ENCODE measurements around the gene AQP1. TPM values are rescaled to one million over a fixed set of nuclear protein-coding genes. Genes with fewer than 3 reads are reported as not detected.
A peak's percentile ranks its signal among the peaks of the same experiment; 100 is the strongest.

Gene AQP1
- total RNA-seq, 1 donor from 2014 or later: 236 TPM

DNA sequence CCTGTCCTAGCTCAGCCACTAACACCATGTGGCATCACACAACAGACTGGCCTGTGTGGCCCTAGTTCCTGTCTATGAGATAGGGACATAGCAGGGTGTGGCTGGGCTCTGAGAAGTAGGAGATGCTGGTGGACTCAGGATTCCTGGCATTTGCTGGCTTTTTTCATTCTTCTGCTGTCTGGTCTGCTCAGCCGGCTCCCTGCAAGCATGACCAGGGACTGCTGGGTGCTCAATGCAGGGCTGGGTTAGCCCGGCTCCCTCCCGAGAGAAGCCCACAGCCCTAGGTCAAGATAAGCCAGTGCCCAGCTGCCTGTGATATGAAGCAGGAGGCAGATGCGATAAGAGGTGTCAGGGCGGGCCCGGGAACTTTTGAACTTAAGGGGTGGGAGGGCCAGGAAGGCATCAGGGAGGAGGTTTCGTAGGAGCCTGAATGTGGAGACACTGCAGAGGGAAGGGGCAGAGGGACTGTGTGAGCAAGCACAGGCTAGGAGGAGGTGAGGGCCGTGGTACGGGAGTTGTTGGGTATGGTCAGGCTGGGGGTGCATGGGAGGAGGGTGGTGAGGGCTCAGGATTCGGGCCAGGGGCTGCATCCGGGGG is 3.5 kb downstream of the AQP1 start:
- DNase-seq (no peak), ATAC-seq (ENCODE audit: poor library complexity) (peak; percentile 29)
- intact Hi-C loops (cut with DNase I): no loop called here

DNA sequence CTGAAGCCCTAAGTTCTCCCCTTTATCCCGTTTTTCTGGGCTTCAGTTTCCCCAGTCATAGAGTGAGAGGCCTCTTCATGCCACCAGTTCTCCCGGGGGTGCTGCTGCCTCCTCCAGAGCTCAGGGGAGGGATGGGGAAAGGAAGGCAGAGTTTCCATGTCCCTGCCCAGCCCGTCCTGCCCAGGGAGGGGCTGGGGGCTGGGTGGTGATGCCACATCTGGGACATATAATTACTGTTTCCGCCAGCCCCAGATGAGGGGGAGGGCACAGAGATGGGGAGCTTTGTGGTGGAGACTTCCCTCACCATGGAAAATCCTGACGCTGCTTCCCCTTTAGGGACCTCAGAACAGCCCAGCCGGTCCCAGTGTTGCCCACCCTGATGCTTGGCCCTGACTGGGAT is 4.1 kb downstream of the AQP1 start:
- peak; percentile 29 for DNase-seq
- no peak for ATAC-seq (ENCODE audit: poor library complexity)
- intact Hi-C loops (cut with DNase I): no loop called here

DNA sequence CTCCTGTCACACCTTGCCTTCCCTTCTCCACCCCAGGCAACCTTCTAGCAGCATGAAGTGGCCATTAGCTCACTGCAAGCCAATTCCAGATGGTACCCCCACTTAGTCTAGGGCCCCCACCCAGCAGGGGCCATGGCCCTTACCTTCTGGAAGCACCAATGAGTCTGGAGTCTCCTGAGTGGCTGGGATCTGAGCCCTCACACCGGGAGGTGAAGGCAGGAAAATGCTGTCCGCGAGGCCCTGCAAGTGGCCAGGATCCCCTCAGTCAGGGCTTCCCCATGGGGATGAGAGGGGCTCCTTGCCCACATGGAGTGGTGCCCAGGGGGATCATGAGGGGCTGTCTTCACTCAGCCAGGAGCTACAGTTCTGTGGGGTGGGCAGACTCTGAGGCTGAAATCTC is 4.6 kb downstream of the AQP1 start:
- ATAC-seq (ENCODE audit: poor library complexity) (no peak), DNase-seq (no peak)
- intact Hi-C loops (cut with DNase I): no loop called here

DNA sequence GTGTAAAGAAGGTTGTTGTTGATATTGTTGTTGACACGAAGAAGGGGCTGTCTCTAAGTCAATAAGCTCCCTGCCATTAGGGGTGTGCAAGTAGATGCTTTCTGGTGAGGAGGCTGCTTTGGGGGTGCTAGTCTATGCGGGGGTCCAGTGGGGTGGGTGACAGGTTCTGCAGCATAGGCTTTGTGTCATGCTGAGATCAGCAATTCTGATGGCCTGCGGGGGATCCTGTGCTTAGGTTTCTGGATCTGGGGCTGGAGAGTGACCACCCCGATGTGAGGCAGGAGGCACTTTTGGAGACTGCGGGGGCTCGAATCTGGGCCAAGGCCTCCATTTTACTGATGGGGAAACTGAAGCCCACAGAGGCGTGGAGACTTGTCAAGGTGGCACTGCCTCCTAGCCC is 5.1 kb downstream of the AQP1 start:
- no peak for ATAC-seq (ENCODE audit: poor library complexity)
- intact Hi-C loops (cut with DNase I): no loop called here
- DNase-seq: peak; percentile 22

DNA sequence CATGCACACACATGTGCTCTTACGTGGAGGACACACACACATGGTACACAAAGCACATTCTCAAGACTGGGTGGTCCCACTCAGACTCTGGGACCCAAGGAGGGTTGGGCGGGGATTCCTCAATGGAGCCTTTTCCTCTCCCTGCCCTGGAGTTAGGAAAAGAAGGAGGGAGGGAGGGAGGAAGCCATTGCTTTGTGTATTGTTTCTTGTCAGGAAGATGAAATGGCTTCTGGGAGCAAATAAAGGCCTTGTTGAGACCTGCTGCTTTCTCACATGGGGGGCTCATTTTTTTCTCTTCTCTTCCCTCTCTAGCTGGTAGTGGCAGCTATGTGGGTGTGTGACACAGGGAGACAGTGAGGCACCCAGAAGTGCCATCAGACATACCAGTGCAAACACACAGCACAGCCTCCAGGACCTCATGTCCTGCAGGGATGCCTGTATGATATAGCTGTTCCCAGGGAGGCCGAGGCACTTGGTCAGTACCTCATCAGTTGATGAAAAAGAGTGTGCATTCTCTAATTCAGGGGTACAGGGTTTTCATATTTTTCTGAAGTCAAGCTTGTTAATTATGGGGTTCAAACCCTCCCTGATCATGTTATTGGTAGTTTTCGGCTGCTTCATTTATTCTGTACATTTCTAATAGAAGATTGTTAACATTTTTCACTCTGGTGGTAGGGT is 5.7 kb downstream of the AQP1 start:
- DNase-seq: peak; percentile 9
- intact Hi-C loops (cut with DNase I): no loop called here
- no peak for ATAC-seq (ENCODE audit: poor library complexity)

DNA sequence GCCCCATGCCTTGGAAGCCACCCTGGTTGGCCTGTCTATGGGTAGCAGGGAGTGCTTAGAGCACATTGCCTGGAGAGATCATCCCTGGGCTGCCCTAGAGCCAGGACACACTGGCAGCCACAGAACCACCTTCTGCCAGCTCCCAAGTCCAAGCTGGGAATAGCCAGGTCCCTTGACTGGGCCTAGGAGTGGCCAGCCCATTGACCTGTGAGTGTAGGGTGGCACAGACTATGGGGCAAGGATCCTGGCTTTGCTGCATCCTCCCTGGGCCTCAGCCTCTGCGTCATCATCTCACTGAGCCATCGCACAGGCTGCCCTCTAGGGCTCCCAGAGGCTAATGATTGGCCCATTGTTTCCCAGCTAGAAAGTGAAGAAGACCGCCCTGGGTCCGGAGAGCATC is 7.0 kb downstream of the AQP1 start:
- intact Hi-C loops (cut with DNase I): no loop called here
- DNase-seq: peak; percentile 38
- no peak for ATAC-seq (ENCODE audit: poor library complexity)

DNA sequence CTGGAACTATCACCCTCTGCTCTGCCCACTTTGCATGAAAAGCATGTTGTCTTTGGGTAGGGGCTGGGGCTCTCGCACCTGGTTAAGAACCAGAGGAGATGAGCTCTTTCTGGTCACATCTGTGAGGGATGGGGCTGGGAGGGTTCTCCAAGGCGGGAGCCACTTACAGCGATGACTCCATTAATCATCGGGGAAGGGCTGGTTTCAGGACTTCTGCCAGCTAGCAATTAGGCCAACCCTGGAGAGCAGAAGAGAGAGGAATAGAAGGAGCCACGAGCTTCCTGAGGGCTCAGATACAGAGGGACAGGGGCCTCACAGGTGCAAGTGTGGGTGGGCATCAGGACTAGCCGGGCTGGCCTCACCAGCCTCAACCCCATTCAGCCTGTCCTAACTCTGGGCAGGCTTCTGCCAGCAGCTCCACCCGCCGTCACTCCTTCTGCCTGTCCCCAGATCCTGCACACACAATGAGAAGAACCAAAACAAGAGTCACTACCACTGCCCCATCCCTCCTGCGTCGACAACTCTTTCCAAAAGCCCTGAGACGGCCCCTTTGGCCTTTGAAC is 8.4 kb downstream of the AQP1 start:
- DNase-seq: peak; percentile 45
- ATAC-seq (ENCODE audit: poor library complexity): peak; percentile 9
- intact Hi-C loops (cut with DNase I): no loop called here

DNA sequence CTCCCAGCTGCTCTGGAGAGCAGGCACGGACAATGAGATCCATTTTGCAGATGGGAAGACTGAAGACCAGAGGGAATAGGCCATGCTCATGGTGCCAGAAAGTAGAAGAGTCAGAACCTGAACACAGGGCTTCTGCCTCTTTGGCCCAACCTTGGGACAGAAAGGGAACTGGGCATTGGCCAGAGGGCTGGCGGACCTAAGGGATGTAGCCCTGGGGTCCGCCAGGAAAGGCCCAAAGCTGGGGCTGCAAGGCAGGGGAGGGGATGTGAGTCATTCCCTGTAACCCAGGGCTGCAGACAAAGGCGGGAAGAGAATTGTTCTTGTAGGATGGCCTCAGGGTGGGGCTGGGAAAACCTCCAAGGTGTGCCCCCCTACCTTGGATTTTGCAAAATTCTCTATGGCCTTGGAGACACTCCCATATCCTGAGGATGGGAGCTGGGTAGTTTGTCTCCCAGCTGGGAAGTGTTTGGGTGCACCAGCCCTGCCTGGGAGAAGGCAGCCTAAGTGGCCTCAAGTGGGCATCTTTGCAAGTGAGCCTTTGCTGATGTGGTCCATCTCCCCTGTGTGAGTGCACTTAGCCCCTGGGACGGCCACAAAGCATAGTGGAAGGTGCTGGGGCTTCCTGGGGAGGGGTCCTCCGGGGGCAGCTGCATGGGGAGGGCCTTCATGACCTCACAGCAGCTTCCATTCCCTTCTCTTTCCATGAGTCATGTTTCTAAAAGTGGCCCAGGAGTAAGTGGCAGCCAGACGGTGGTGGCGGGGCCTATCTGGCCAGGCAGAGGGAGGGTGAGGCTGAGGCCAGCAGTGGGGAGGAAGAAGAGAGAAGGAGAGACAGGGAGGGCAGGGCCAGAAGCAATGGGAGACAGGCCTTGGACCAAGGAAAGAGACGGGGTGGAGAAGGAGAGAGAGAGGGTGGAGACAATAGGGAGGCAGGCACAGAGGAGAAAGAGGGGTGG is 9.2 kb downstream of the AQP1 start:
- intact Hi-C loops (cut with DNase I): no loop called here
- ATAC-seq (ENCODE audit: poor library complexity): peak; percentile 82
- DNase-seq: peak; percentile 80

DNA sequence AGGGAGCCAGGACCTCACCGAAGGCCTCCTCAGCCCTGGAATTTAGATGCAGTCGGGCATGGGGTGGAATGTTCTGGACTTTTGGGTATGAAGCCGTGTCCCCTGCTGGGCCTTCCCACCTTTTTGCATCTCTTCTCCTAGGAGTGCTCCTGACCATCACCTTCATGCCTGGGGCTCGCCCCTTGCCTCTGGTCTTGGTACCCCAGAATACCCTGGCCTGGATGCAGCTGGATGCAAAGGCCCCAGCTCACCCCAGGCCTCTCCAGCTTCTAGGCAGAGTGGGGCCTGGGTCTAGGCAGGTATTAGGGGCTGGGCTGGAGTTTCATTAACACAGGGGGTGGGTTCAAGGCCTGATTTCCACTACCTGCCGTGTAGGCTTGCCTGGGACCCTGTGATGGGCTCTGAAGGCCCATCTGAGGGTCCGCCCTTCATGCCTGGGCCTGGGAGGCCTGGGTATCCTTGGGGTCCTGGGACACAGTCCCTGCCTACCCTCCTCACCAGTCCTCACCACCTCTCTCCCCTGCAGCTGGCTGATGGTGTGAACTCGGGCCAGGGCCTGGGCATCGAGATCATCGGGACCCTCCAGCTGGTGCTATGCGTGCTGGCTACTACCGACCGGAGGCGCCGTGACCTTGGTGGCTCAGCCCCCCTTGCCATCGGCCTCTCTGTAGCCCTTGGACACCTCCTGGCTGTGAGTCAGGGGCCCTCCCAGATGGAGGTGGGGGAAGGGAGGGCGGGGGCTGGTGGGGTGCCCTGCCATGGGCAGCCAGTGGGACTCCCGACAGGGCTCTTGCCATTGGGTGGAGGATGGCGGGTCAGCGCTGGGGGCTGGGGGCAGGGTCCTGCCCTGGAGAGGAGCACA is 10.1 kb downstream of the AQP1 start:
- ATAC-seq (ENCODE audit: poor library complexity): no peak
- intact Hi-C loops (cut with DNase I): no loop called here

DNA sequence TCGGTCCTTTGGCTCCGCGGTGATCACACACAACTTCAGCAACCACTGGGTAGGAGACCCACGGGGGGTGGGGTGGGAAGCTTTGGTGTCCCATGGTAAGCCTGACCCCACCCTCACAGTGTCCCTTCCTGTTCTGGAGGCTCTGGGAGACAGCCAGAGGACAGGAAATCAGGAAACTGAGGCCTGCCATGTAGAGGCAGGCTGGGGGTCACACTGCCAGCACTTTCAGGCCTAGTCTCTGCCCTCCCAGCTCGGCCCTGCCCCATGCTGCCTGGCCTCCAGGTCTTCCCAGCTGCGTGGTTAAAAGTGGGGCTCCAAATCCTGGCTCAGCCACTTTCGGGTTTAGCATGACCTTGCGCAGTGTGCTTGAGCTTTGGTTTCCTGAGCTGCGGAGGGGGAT is 10.9 kb downstream of the AQP1 start:
- intact Hi-C loops (cut with DNase I): no loop called here
- no peak for ATAC-seq (ENCODE audit: poor library complexity)
- peak; percentile 23 for DNase-seq

More for the DNA sequence above, 10.1 kb downstream of the AQP1 start:
- DNase-seq: peak; percentile 38

DNA sequence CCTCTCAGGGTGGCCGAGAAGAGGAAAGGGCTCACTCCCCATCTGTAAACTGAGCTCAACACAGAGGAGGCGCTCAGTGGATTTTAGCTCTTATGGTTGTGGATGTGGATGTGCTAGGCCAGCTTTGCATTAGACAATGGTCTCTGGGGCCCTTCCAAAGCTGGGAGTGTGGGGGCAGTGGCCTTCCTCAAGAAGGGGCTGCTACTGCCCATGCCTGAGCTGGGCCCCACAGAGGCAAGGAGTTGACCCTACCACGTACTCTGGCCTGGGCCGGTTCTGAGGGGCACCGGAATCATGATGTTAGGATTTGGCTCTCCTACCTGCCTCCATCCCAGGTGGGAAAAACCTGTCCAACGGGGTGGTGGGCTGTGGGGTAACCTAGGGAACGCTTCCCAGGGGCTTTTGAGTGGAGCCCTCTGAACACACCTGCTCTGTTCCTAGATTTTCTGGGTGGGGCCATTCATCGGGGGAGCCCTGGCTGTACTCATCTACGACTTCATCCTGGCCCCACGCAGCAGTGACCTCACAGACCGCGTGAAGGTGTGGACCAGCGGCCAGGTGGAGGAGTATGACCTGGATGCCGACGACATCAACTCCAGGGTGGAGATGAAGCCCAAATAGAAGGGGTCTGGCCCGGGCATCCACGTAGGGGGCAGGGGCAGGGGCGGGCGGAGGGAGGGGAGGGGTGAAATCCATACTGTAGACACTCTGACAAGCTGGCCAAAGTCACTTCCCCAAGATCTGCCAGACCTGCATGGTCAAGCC is 11.5 kb downstream of the AQP1 start:
- intact Hi-C loops (cut with DNase I): no loop called here
- ATAC-seq (ENCODE audit: poor library complexity): no peak

DNA sequence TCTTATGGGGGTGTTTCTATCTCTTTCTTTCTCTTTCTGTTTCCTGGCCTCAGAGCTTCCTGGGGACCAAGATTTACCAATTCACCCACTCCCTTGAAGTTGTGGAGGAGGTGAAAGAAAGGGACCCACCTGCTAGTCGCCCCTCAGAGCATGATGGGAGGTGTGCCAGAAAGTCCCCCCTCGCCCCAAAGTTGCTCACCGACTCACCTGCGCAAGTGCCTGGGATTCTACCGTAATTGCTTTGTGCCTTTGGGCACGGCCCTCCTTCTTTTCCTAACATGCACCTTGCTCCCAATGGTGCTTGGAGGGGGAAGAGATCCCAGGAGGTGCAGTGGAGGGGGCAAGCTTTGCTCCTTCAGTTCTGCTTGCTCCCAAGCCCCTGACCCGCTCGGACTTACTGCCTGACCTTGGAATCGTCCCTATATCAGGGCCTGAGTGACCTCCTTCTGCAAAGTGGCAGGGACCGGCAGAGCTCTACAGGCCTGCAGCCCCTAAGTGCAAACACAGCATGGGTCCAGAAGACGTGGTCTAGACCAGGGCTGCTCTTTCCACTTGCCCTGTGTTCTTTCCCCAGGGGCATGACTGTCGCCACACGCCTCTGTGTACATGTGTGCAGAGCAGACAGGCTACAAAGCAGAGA is 12.2 kb downstream of the AQP1 start:
- intact Hi-C loops (cut with DNase I): no loop called here
- peak; percentile 29 for DNase-seq

More for the DNA sequence above, 11.5 kb downstream of the AQP1 start:
- DNase-seq: peak; percentile 37

DNA sequence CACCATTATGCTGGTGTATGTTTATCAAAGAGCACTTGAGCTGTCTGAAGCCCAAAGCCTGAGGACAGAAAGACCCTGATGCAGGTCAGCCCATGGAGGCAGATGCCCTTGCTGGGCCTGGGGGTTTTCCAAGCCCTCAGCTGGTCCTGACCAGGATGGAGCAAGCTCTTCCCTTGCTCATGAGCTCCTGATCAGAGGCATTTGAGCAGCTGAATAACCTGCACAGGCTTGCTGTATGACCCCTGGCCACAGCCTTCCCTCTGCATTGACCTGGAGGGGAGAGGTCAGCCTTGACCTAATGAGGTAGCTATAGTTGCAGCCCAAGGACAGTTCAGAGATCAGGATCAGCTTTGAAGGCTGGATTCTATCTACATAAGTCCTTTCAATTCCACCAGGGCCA is 13.0 kb downstream of the AQP1 start:
- ATAC-seq (ENCODE audit: poor library complexity): no peak
- no peak for DNase-seq

More for the DNA sequence above, 12.2 kb downstream of the AQP1 start:
- ATAC-seq (ENCODE audit: poor library complexity): no peak

DNA sequence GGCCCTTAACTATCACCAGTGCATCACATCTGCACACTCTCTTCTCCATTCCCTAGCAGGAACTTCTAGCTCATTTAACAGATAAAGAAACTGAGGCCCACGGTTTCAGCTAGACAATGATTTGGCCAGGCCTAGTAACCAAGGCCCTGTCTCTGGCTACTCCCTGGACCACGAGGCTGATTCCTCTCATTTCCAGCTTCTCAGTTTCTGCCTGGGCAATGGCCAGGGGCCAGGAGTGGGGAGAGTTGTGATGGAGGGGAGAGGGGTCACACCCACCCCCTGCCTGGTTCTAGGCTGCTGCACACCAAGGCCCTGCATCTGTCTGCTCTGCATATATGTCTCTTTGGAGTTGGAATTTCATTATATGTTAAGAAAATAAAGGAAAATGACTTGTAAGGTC is 13.5 kb downstream of the AQP1 start:
- no peak for ATAC-seq (ENCODE audit: poor library complexity)
- DNase-seq: no peak
- intact Hi-C loops (cut with DNase I): no loop called here

More for the DNA sequence above, 13.0 kb downstream of the AQP1 start:
- intact Hi-C loops (cut with DNase I): no loop called here

DNA sequence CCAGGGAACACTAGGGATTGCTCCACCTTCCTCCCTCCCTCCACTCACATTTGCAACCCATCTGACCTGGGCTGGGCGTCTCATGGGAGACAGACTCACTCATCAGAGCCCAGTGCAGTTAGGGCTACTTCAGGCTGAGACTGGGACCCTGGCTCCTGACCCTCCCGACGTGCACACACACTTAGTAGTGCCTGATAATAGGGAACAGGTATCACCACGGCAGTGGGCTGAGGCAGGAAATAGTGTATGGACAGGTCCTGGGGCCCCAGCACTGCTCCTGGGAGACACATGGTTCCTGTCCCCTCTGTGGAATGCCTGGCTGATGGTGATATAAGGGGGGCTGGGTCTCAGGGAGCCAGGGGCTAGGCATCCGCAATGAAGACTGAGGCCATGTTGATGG is 14.3 kb downstream of the AQP1 start:
- DNase-seq (peak; percentile 23), ATAC-seq (ENCODE audit: poor library complexity) (no peak)

DNA sequence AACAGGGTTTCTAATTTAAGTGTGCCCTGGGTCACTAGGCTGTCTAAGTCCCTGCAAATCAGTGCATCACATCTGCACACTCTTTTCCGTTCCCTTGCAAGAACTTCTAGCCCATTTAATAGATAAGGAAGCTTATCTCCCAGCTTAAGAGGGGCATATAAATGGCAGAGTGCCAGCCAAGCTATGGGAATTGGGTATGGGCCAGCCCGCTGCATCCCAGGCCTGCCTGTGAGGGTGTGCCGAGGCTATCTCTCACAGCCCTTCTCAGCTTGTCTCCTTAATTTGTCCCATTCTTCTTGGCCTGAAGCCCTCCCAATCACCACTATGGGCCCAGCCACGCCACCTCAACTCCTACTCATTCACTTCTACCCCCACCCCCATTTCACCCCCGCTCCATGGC is 14.7 kb downstream of the AQP1 start:
- intact Hi-C loops (cut with DNase I): no loop called here
- ATAC-seq (ENCODE audit: poor library complexity) (no peak), DNase-seq (no peak)

More for the DNA sequence above, 14.3 kb downstream of the AQP1 start:
- intact Hi-C loops (cut with DNase I): no loop called here

DNA sequence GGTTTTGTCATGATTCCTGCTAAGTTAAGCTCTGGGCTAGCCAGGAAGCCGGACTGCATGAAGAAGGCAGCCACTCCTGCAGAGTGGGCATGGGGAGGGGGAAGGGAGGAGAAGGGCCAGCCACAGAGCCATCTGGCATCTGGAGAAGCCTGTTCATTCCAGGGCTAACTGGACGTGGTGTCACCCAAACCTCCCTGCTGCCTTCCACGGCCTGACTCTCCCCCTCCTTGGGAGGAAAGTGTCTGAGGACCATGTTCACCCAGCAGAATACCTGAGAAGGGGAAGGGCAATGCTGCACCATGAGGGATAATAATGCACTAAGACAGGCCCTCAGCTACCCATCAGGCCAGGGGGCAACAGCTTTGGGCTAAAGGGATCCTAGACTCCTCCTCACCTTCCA is 15.4 kb downstream of the AQP1 start:
- DNase-seq (no peak), ATAC-seq (ENCODE audit: poor library complexity) (no peak)
- intact Hi-C loops (cut with DNase I): no loop called here

Data from Right ventricle myocardium superior (tissue), 1 donor.